SK-N-MC (cell line): ENCODE measurements around the gene TCHHL1.

Experiments
- EZH2 ChIP-seq: fragments of 200-600 bp; sonication (generic); IDR thresholded peaks from one replicate; pipeline ENCODE4 v1.6.1; 2017; ENCODE audit warnings: antibody characterized with exemption
- FOXP2 ChIP-seq: optimal IDR thresholded peaks from 2 replicates; pipeline ENCODE3; 2011; ENCODE audit warnings: mild to moderate bottlenecking, moderate library complexity; ENCODE audit not compliant: insufficient read depth; ENCODE audit errors: extremely low read length, control extremely low read depth
- POLR2AphosphoS5 ChIP-seq: IDR thresholded peaks from 2 replicates; pipeline ENCODE4 v1.6.1; 2012; ENCODE audit warnings: mild to moderate bottlenecking, low read depth, low read length, borderline replicate concordance

DNA sequence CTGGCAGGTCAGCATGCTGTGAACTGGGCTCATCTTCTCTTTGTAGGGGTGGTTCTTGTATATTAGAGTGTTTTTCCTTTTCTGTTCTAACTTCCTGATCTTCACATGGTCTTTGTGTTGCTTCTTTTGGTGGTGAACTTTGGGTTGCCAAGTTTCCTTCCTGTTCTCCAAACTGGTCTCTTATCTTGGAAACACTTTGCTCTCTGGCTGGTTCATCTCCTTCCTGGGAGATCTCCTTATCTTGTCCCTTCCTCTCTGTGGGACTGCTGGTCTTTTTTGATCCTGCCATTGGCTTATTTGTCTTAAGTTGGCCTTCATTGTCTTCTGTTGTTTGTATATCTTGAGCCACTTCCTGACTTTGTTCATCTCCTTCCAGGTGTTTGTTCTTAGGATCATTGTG is 2.1 kb downstream of the TCHHL1 start:
- TF ChIP-seq EZH2 (no peak), POLR2AphosphoS5 (no peak), FOXP2 (no peak)
